K562 (cell line): Measurements from ENCODE around the gene ACTN3. TPM values are rescaled to one million over a fixed set of nuclear protein-coding genes. Genes with fewer than 3 reads are reported as not detected.

ENCODE experiments used
- ATAC-seq: fragments of 200-7000 bp; cut with Tn5 transposase; 3 replicates; pipeline ENCODE4 v1.9.1; 2020; ENCODE audit warnings: moderate library complexity
- BruUV-seq: library from RNA; stranded (reverse); fragments of 400-500 nt; replicated peaks from 2 replicates; lab custom pipeline; 2021; lab: Mats Ljungman, UMichigan
- CTCF ChIA-PET: fragments of 300-600 bp; formaldehyde crosslinking; extraction: SDS; loops from one replicate; lab custom pipeline; 2021; ENCODE audit warnings: low intra/inter-chr PET ratio; lab: Yijun Ruan, JAX
- POLR2A ChIA-PET: fragments of 300-600, 350-650 bp; sonication (Branson Sonifier 250); formaldehyde crosslinking; extraction: SDS; loops from one replicate; lab custom pipeline; 2021; ENCODE audit warnings: antibody characterized with exemption, inconsistent platforms; lab: Yijun Ruan, JAX
- DNase-seq, 4 experiments: peaks; one replicate each; pipeline versions ENCODE4 v3.0.0 to v3.0.0-alpha.2; 2011 to 2018; ENCODE audit warnings: low spot score in 3 of 4, mixed read lengths in 3 of 4; ENCODE audit errors: extremely low read depth in 1 of 4
- FAIRE-seq: peaks from 2 replicates; lab custom pipeline; 2011; peaks lifted over from hg19 to GRCh38; lab: Jason Lieb, UNC
- H2AFZ ChIP-seq: 2 replicates; pipeline ENCODE4 v1.6.0; 2011; ENCODE audit warnings: low read depth, low read length, control low read depth, inconsistent platforms
- H3K27ac ChIP-seq: fragments of 200-600 bp; 3 replicates; pipeline ENCODE4 v1.8.0; 2011; ENCODE audit warnings: low read depth, mild to moderate bottlenecking, control low read depth, inconsistent platforms, low read length, moderate library complexity, mixed read lengths; ENCODE audit errors: extremely low read depth
- H3K27me3 ChIP-seq, 2 experiments: fragments of 300-600 bp in 1 of 2; 2 replicates in 1 of 2; 3 replicates in 1 of 2; pipeline versions ENCODE4 v1.6.0 to v1.8.0; 2011; ENCODE audit warnings: inconsistent platforms in 2 of 2, low read length in 2 of 2, mild to moderate bottlenecking in 1 of 2, mixed read lengths in 1 of 2, moderate library complexity in 1 of 2; ENCODE audit not compliant: control insufficient read depth in 2 of 2, insufficient read depth in 2 of 2
- H3K36me3 ChIP-seq: fragments of 300-600 bp; 3 replicates; pipeline ENCODE4 v1.8.0; 2011; ENCODE audit warnings: mild to moderate bottlenecking, low read length, inconsistent platforms; ENCODE audit not compliant: control insufficient read depth, insufficient read depth
- H3K4me1 ChIP-seq, 2 experiments: fragments of 200-600 bp in 1 of 2; replicated peaks in 1 of 2; 2 replicates in 1 of 2; 3 replicates in 1 of 2; pipeline versions ENCODE4 v1.5.1 to v1.8.0; 2011; ENCODE audit warnings: inconsistent platforms in 2 of 2, low read length in 2 of 2, mild to moderate bottlenecking in 1 of 2, mixed read lengths in 1 of 2, moderate library complexity in 1 of 2; ENCODE audit not compliant: control insufficient read depth in 2 of 2, insufficient read depth in 2 of 2
- H3K4me2 ChIP-seq: 2 replicates; pipeline ENCODE4 v1.6.1; 2011; ENCODE audit warnings: low read length, control low read depth, inconsistent platforms, mixed read lengths; ENCODE audit not compliant: insufficient read depth
- H3K4me3 ChIP-seq: fragments of 200-600 bp; sonication (generic), shearing (Covaris generic); 2 replicates; pipeline ENCODE4 v1.5.1; 2016; ENCODE audit warnings: control low read depth, inconsistent platforms
- H3K79me2 ChIP-seq: fragments of 200-600 bp; 3 replicates; pipeline ENCODE4 v1.8.0; 2011; ENCODE audit warnings: low read length, inconsistent platforms; ENCODE audit not compliant: control insufficient read depth, insufficient read depth
- H3K9ac ChIP-seq, 2 experiments: 2 replicates each; pipeline versions ENCODE4 v1.6.0 to v1.6.1; 2011; ENCODE audit warnings: low read depth in 2 of 2, low read length in 2 of 2, control low read depth in 1 of 2, inconsistent platforms in 1 of 2, mild to moderate bottlenecking in 1 of 2, mixed read lengths in 1 of 2; ENCODE audit not compliant: insufficient read depth in 1 of 2
- H3K9me1 ChIP-seq: one replicate; pipeline ENCODE4 v1.6.0; 2011; ENCODE audit warnings: inconsistent platforms, mild to moderate bottlenecking, low read length, moderate library complexity; ENCODE audit not compliant: control insufficient read depth, insufficient read depth
- H3K9me3 ChIP-seq: replicated peaks from 2 replicates; pipeline ENCODE4 v1.5.1; 2011; ENCODE audit warnings: low read depth, low read length, inconsistent platforms; ENCODE audit not compliant: control insufficient read depth, insufficient read depth
- H4K20me1 ChIP-seq: replicated peaks from 2 replicates; pipeline ENCODE4 v1.6.1; 2011; ENCODE audit warnings: low read length, inconsistent platforms, mixed read lengths; ENCODE audit not compliant: control insufficient read depth, insufficient read depth
- CBFA2T2 ChIP-seq: fragments of 450-650 bp; conservative IDR thresholded peaks from 2 replicates; pipeline ENCODE4 v1.6.1; 2017; ENCODE audit warnings: mild to moderate bottlenecking
- COPS2 ChIP-seq: fragments of 450-650 bp; conservative IDR thresholded peaks from 2 replicates; pipeline ENCODE4 v1.6.1; 2016; ENCODE audit warnings: mild to moderate bottlenecking, moderate library complexity
- E2F8 ChIP-seq: fragments of 450-650 bp; IDR thresholded peaks from 2 replicates; pipeline ENCODE4 v1.7.1; 2018; ENCODE audit warnings: mild to moderate bottlenecking, low read depth; ENCODE audit not compliant: partially characterized antibody
- EP300 ChIP-seq: IDR thresholded peaks from 2 replicates; pipeline ENCODE4 v1.6.1; 2012; ENCODE audit warnings: low read length, improper control_type of control experiment
- GTF2E2 ChIP-seq: fragments of 200-800 bp; sonication (Bioruptor generic); IDR thresholded peaks from 2 replicates; pipeline ENCODE4 v1.6.1; 2016; ENCODE audit warnings: missing genetic modification characterization, missing compliant biosample characterization
- KLF16 ChIP-seq: IDR thresholded peaks from 2 replicates; pipeline ENCODE4 v1.6.1; 2016; ENCODE audit warnings: antibody characterized with exemption
- KLF6 ChIP-seq: fragments of 250-450 bp; sonication (Bioruptor Pico); IDR thresholded peaks from 2 replicates; pipeline ENCODE4 v1.4.0; 2020; ENCODE audit warnings: mild to moderate bottlenecking, moderate library complexity, borderline replicate concordance
- MCM7 ChIP-seq, 2 experiments: fragments of 450-650 bp; IDR thresholded peaks; 2 replicates each; pipeline ENCODE4 v1.6.1; 2016 to 2018
- MTA2 ChIP-seq: fragments of 450-650 bp; IDR thresholded peaks from 2 replicates; pipeline ENCODE4 v1.6.1; 2016; ENCODE audit warnings: low read depth
- POLR2AphosphoS5 ChIP-seq: IDR thresholded peaks from 2 replicates; pipeline ENCODE4 v1.6.1; 2011; ENCODE audit warnings: mild to moderate bottlenecking, low read depth, low read length, moderate library complexity; ENCODE audit not compliant: control insufficient read depth, insufficient read depth
- SMAD4 ChIP-seq: fragments of 250-450 bp; sonication (Bioruptor Pico); conservative IDR thresholded peaks from 2 replicates; pipeline ENCODE4 v1.8.0; 2021; ENCODE audit warnings: inconsistent platforms, mild to moderate bottlenecking, moderate library complexity
- SMARCA4 ChIP-seq: fragments of 450-650 bp; IDR thresholded peaks from 2 replicates; pipeline ENCODE4 v1.6.1; 2016
- TAL1 ChIP-seq: fragments of 450-650 bp; IDR thresholded peaks from 2 replicates; pipeline ENCODE4 v1.6.1; 2016; ENCODE audit warnings: mild to moderate bottlenecking
- TCF3 ChIP-seq: sonication (generic); formaldehyde crosslinking; IDR thresholded peaks from 2 replicates; pipeline ENCODE4 v1.4.0; 2020; ENCODE audit warnings: mild to moderate bottlenecking, missing genetic modification reagents
- TEAD4 ChIP-seq, 2 experiments: sonication (generic) in 1 of 2; formaldehyde crosslinking in 1 of 2; IDR thresholded peaks; 2 replicates each; pipeline versions ENCODE4 v1.6.1 to v1.8.0; 2012 to 2022; ENCODE audit warnings: borderline replicate concordance in 1 of 2, inconsistent platforms in 1 of 2, low read length in 1 of 2, mild to moderate bottlenecking in 1 of 2, missing genetic modification reagents in 1 of 2
- THAP12 ChIP-seq: fragments of 250-450 bp; sonication (Bioruptor Pico); IDR thresholded peaks from 2 replicates; pipeline ENCODE4 v1.9.0; 2021; ENCODE audit warnings: mild to moderate bottlenecking, inconsistent platforms
- TRIM24 ChIP-seq, 2 experiments: fragments of 450-650 bp; IDR thresholded peaks; 2 replicates each; pipeline ENCODE4 v1.6.1; 2016
- ZBED1 ChIP-seq: IDR thresholded peaks from 2 replicates; pipeline ENCODE4 v1.6.1; 2014
- ZNF354B ChIP-seq: fragments of 250-450 bp; sonication (Bioruptor Pico); IDR thresholded peaks from 2 replicates; pipeline ENCODE4 v1.4.0; 2020
- WGBS: fragments of 100-300 bp; shearing (Covaris generic); methylation state at CpG from one replicate; pipeline ENCODE4 v1.1.6; 2016; ENCODE audit warnings: low coverage, mixed read lengths; ENCODE audit not compliant: insufficient coverage; ENCODE audit errors: missing lambda C conversion rate; 5-methylcytosine and 5-hydroxymethylcytosine counted together
- in situ Hi-C: fragments of 300-500 bp; cut with MboI; formaldehyde crosslinking; loops from 4 replicates; pipeline ENCODE4 v1.15.0; 2018; ENCODE audit warnings: inconsistent platforms, mixed read lengths
- intact Hi-C: fragments of 100-400 bp; cut with micrococcal nuclease; formaldehyde crosslinking; loops from 2 replicates; pipeline ENCODE4 v1.14.2; 2022
- polyA plus RNA-seq, 8 experiments: library from polyadenylated mRNA; depleted of rRNA in 4 of 8; stranded (reverse) in 5 of 8; unstranded in 3 of 8; fragments of >200 nt; fragmentation: Nextera tagmentation in 2 of 8; fragmentation: Illumina TruSeq in 1 of 8; extraction: Ambion mirVana in 2 of 8; extraction: Trizol in 1 of 8; gene quantifications; 2 replicates each; pipeline versions ENCODE4 v1.2.1 to v1.2.3, GENCODE V29; 2011 to 2014; ENCODE audit warnings: inconsistent platforms in 1 of 8, missing spikeins in 1 of 8
- total RNA-seq, 7 experiments: library from RNA; depleted of rRNA in 6 of 7; stranded (reverse); fragments of >200 nt in 6 of 7; fragmentation: Illumina TruSeq in 2 of 7; extraction: Trizol in 2 of 7; gene quantifications; 2 replicates each; pipeline versions ENCODE4 v1.2.1 to v1.2.3, GENCODE V29; 2011 to 2021; ENCODE audit warnings: low replicate concordance in 1 of 7

Gene ACTN3
- total and polyA plus RNA-seq, 9 of the 15 experiments (the other 6 are each of a cell fraction or from before 2014, with no cell fraction given), result not detected

- no peak for TF ChIP-seq ZNF354B (CRISPR knock-in tag)
These were observed 56.4 kb downstream of the ACTN3 start (continued) for GRCh38 chr11:66603072-66603471.

GRCh38 chr11:66604155-66604554, 57.5 kb downstream of the ACTN3 start:
- BruUV-seq, result no TSS peak
- POLR2A ChIA-PET, result interaction anchor here (2.1 to 5.3 kb wide), 2 partner anchors 9 to 12 kb away, joined by 7 to 34 read pairs; partner anchors contain the start of gene RBM14
- intact Hi-C loops, result no loop called here
- TF ChIP-seq GTF2E2 (tag) (no peak), E2F8 (no peak), TAL1 (peak; percentile 79), CBFA2T2 (peak; percentile 65), EP300 (0 out of 2 replicates have a peak, but pooled peaks have one; percentile 12), POLR2AphosphoS5 (0 out of 2 replicates have a peak, but pooled peaks have one; percentile 34), MCM7 (IDR thresholded peaks at IDR 0.05) (no peak), SMAD4 (CRISPR knock-in tag) (no peak), TCF3 (CRISPR knock-in tag) (peak; percentile 74), TEAD4 (IDR thresholded peaks at IDR 0.05; ENCODE audit: low read length) (peak; percentile 64), TEAD4 (CRISPR knock-in tag; IDR thresholded peaks at IDR 0.05; ENCODE audit: borderline replicate concordance) (no peak), MTA2 (peak; percentile 61), SMARCA4 (peak; percentile 56), THAP12 (CRISPR knock-in tag) (no peak), TRIM24 (IDR thresholded peaks at IDR 0.05) (peak in 1 of 2 experiments; percentile 45; a peak in 1 of 4 replicates), COPS2 (no peak), KLF16 (0 out of 2 replicates have a peak, but pooled peaks have one; percentile 16), KLF6 (CRISPR knock-in tag) (no peak), ZBED1 (no peak)

More at GRCh38 chr11:66604155-66604554, 57.5 kb downstream of the ACTN3 start:
- 17% methylated on average over 5 of the region's 5 CpGs for WGBS
- Histone ChIP-seq H3K79me2 (no peaks in the 10 kb centered on the region), H3K36me3 (peaks cover 50% of the 10 kb centered on the region; the same call in 2 of the 3 replicates), H3K27ac (no peak overlapping the region), H4K20me1 (no peaks in the 10 kb centered on the region), H3K9me3 (no peaks in the 10 kb centered on the region; the same call in 1 of the 2 replicates), H3K4me2 (no peak overlapping the region), H3K9me1 (no peaks in the 10 kb centered on the region), H2AFZ (no peak overlapping the region), H3K4me3 (no peak overlapping the region), H3K4me1 (peaks cover 3 to 15% of the 10 kb centered on the region in 2 experiments; a peak in 4 of 5 replicates), H3K9ac (no peak overlapping the region), H3K27me3 (no peaks in the 10 kb centered on the region)
- in situ Hi-C loops, result no loop called here
- CTCF ChIA-PET, result no interaction called here
- FAIRE-seq, result no peak
- no peak for ATAC-seq
- peak in 1 of 4 experiments; percentile 25 for DNase-seq
